HepG2 (cell line): ENCODE results near the gene KANK3. TPM values are rescaled to one million over a fixed set of nuclear protein-coding genes. Genes with fewer than 3 reads are reported as not detected.

Experiments used
- ATAC-seq: fragments of 200-7000 bp; cut with Tn5 transposase; 3 replicates; pipeline ENCODE4 v1.9.1; 2020; ENCODE audit warnings: mild to moderate bottlenecking, moderate library complexity
- BruUV-seq: library from RNA; stranded (reverse); fragments of 400-500 nt; replicated peaks from 2 replicates; lab custom pipeline; 2021; lab: Mats Ljungman, UMichigan
- CTCF ChIA-PET: fragments of 300-600 bp; formaldehyde crosslinking; extraction: SDS; loops from one replicate; lab custom pipeline; 2021; ENCODE audit warnings: low total read pairs, inconsistent platforms, low intra/inter-chr PET ratio; lab: Yijun Ruan, JAX
- POLR2A ChIA-PET: fragments of 350-600 bp; sonication (Branson Sonifier 250); formaldehyde crosslinking; loops from one replicate; lab custom pipeline; 2020; ENCODE audit warnings: antibody characterized with exemption, inconsistent platforms; lab: Yijun Ruan, JAX
- DNase-seq: peaks from one replicate; pipeline ENCODE4 v3.0.0-alpha.2; 2015; ENCODE audit warnings: low spot score
- FAIRE-seq: peaks from 3 replicates; lab custom pipeline; 2011; peaks lifted over from hg19 to GRCh38; lab: Jason Lieb, UNC
- H2AFZ ChIP-seq: one replicate; pipeline ENCODE4 v1.6.1; 2011; ENCODE audit warnings: low read length, inconsistent platforms
- H3K27ac ChIP-seq: fragments of 300-600 bp; 3 replicates; pipeline ENCODE4 v1.8.0; 2011; ENCODE audit warnings: mixed run types, mild to moderate bottlenecking, mixed read lengths, low read length, inconsistent platforms; ENCODE audit not compliant: insufficient read depth; ENCODE audit errors: extremely low read length
- H3K27me3 ChIP-seq, 2 experiments: fragments of 200-600 bp in 1 of 2; 2 replicates in 1 of 2; 3 replicates in 1 of 2; pipeline versions ENCODE4 v1.6.0 to v1.8.0; 2011; ENCODE audit warnings: low read length in 2 of 2, mild to moderate bottlenecking in 2 of 2, moderate library complexity in 2 of 2, inconsistent platforms in 1 of 2; ENCODE audit not compliant: insufficient read depth in 2 of 2, control insufficient read depth in 1 of 2
- H3K36me3 ChIP-seq, 2 experiments: fragments of 200-600 bp in 1 of 2; replicated peaks in 1 of 2; 2 replicates in 1 of 2; 3 replicates in 1 of 2; pipeline versions ENCODE4 v1.5.1 to v1.8.0; 2011; ENCODE audit warnings: low read length in 2 of 2, inconsistent platforms in 1 of 2; ENCODE audit not compliant: insufficient read depth in 2 of 2, control insufficient read depth in 1 of 2
- H3K4me1 ChIP-seq: 2 replicates; pipeline ENCODE4 v1.5.1; 2012; ENCODE audit warnings: low read length, inconsistent platforms; ENCODE audit not compliant: insufficient read depth
- H3K4me2 ChIP-seq: 2 replicates; pipeline ENCODE4 v1.6.0; 2011; ENCODE audit warnings: low read depth, low read length, inconsistent platforms
- H3K4me3 ChIP-seq, 3 experiments: fragments of 200-600 bp in 1 of 3; sonication (generic), shearing (Covaris generic) in 1 of 3; replicated peaks in 1 of 3; 2 replicates each; pipeline ENCODE4 v1.5.1; 2011 to 2016; ENCODE audit warnings: low read length in 3 of 3, inconsistent platforms in 2 of 3, low read depth in 2 of 3, mild to moderate bottlenecking in 2 of 3, control low read depth in 1 of 3, mixed read lengths in 1 of 3; ENCODE audit not compliant: insufficient read depth in 1 of 3
- H3K79me2 ChIP-seq: one replicate; pipeline ENCODE4 v1.6.1; 2011; ENCODE audit warnings: low read length, inconsistent platforms; ENCODE audit not compliant: insufficient read depth
- H3K9ac ChIP-seq: 2 replicates; pipeline ENCODE4 v1.6.0; 2011; ENCODE audit warnings: mild to moderate bottlenecking, low read depth, low read length, inconsistent platforms; ENCODE audit not compliant: insufficient read depth
- H3K9me3 ChIP-seq: 2 replicates; pipeline ENCODE4 v1.5.1; 2012; ENCODE audit warnings: mild to moderate bottlenecking, low read length
- H4K20me1 ChIP-seq: 2 replicates; pipeline ENCODE4 v1.6.0; 2011; ENCODE audit warnings: inconsistent platforms, mild to moderate bottlenecking, low read length, moderate library complexity; ENCODE audit not compliant: insufficient read depth
- ATM ChIP-seq: fragments of 450-650 bp; IDR thresholded peaks from 2 replicates; pipeline ENCODE4 v1.7.1; 2017; ENCODE audit warnings: mild to moderate bottlenecking, borderline replicate concordance
- ELF3 ChIP-seq: IDR thresholded peaks from 2 replicates; pipeline ENCODE4 v1.6.1; 2016; ENCODE audit warnings: missing genetic modification reagents, missing compliant biosample characterization
- HOXA3 ChIP-seq: sonication (generic); formaldehyde crosslinking; IDR thresholded peaks from 2 replicates; pipeline ENCODE4 v1.5.0; 2020; ENCODE audit warnings: missing genetic modification reagents
- NCOR1 ChIP-seq: fragments of 200-600 bp; sonication (generic); IDR thresholded peaks from 2 replicates; pipeline ENCODE4 v1.7.0; 2017; ENCODE audit warnings: antibody characterized with exemption, low read length, borderline replicate concordance
- POLR2A ChIP-seq, 2 experiments: IDR thresholded peaks; 2 replicates each; pipeline ENCODE4 v1.6.1; 2011; ENCODE audit warnings: low read depth in 2 of 2, low read length in 2 of 2, mild to moderate bottlenecking in 1 of 2, moderate library complexity in 1 of 2; ENCODE audit not compliant: insufficient read depth in 1 of 2
- POLR2AphosphoS5 ChIP-seq: IDR thresholded peaks from 2 replicates; pipeline ENCODE4 v1.6.1; 2012; ENCODE audit warnings: low read depth, low read length
- TIGD3 ChIP-seq: sonication (generic); formaldehyde crosslinking; IDR thresholded peaks from 2 replicates; pipeline ENCODE4 v1.5.1; 2020; ENCODE audit warnings: mild to moderate bottlenecking, missing genetic modification reagents, borderline replicate concordance
- ZSCAN9 ChIP-seq: IDR thresholded peaks from 2 replicates; pipeline ENCODE4 v1.6.1; 2016; ENCODE audit warnings: borderline replicate concordance
- WGBS: methylation state at CpG from one replicate; pipeline ENCODE4 v1.1.6; 2017; ENCODE audit warnings: low lambda C conversion rate; 5-methylcytosine and 5-hydroxymethylcytosine counted together
- in situ Hi-C: cut with HindIII; loops from 2 replicates; pipeline ENCODE4 v1.10.0; 2017; ENCODE audit warnings: low pct_unique_long_range_greater_than_20kb; ENCODE audit not compliant: extremely low pct_ligation_motif_present
- intact Hi-C: fragments of 100-400 bp; cut with micrococcal nuclease; formaldehyde crosslinking; loops from one replicate; pipeline ENCODE4 v1.10.0; 2022; ENCODE audit not compliant: unreplicated experiment
- polyA plus RNA-seq, 8 experiments: library from polyadenylated mRNA; depleted of rRNA in 3 of 8; stranded (reverse) in 7 of 8; unstranded in 1 of 8; fragments of >200 nt; fragmentation: Illumina TruSeq in 4 of 8; extraction: Trizol in 4 of 8; gene quantifications; 2 replicates each; pipeline versions ENCODE4 v1.2.1 to v1.2.3, GENCODE V29; 2011 to 2016; ENCODE audit warnings: low read depth in 4 of 8, missing spikeins in 1 of 8, mixed read lengths in 1 of 8; ENCODE audit not compliant: insufficient read depth in 1 of 8
- total RNA-seq, 5 experiments: library from RNA; depleted of rRNA; stranded (reverse); fragments of >200 nt; fragmentation: Illumina TruSeq; extraction: Trizol; gene quantifications; 2 replicates each; pipeline ENCODE4 v1.2.3, GENCODE V29; 2016; ENCODE audit warnings: low read depth in 1 of 5
- TF ChIP-seq, protein P1 (sequence below): sonication (generic); formaldehyde crosslinking; IDR thresholded peaks from 2 replicates; pipeline ENCODE4 v1.4.0; 2020; ENCODE audit warnings: missing genetic modification reagents

KANK3 gene
- total and polyA plus RNA-seq, 2 of the 13 experiments (the other 11 are each of a cell fraction or from before 2014, with no cell fraction given), result 0.15 to 0.20 TPM

DNA sequence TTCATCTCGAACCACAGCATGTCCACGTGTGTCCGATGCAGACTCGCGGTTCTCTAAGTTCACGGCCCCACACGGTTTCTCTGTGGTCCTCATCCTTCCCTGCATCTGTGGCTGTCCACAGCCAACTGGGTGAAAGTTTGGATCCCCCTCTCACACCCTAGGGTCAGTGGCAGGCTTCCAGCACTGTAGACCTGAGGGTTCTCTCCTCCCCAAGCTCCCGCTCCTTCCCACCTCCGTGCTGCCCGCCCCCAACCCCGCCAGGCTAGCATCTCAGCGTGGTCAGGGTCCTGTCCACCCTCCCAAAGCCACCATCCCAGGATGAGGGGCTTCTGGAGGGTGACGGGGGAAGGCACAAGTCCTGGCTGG lies 23.9 kb upstream of the KANK3 start:
- H4K20me1 ChIP-seq, result no peaks in the 10 kb centered on the region
- no peak for DNase-seq
- peak overlapping the region; percentile 28; the same call in 1 of the 2 replicates for H3K4me2 ChIP-seq
- no peak for ATAC-seq
- BruUV-seq, result no TSS peak
- H3K4me1 ChIP-seq, result peaks cover 70% of the 10 kb centered on the region
- intact Hi-C loops (no loop called here), in situ Hi-C loops (no loop called here)
- H3K27ac ChIP-seq, result no peak overlapping the region
- TF ChIP-seq TIGD3 (CRISPR knock-in tag) (no peak), NCOR1 (no peak), POLR2A (IDR thresholded peaks at IDR 0.05; ENCODE audit: insufficient read depth in 1 of 2, low read depth in 2 of 2, low read length in 2 of 2) (peak in 1 of 2 experiments; percentile 11; a peak in 1 of 4 replicates), HOXA3 (CRISPR knock-in tag) (no peak), ATM (no peak), POLR2AphosphoS5 (0 out of 2 replicates have a peak, but pooled peaks have one; percentile 3), ELF3 (CRISPR knock-in tag) (no peak), ZSCAN9 (no peak)
- TF ChIP-seq, protein P1, sequence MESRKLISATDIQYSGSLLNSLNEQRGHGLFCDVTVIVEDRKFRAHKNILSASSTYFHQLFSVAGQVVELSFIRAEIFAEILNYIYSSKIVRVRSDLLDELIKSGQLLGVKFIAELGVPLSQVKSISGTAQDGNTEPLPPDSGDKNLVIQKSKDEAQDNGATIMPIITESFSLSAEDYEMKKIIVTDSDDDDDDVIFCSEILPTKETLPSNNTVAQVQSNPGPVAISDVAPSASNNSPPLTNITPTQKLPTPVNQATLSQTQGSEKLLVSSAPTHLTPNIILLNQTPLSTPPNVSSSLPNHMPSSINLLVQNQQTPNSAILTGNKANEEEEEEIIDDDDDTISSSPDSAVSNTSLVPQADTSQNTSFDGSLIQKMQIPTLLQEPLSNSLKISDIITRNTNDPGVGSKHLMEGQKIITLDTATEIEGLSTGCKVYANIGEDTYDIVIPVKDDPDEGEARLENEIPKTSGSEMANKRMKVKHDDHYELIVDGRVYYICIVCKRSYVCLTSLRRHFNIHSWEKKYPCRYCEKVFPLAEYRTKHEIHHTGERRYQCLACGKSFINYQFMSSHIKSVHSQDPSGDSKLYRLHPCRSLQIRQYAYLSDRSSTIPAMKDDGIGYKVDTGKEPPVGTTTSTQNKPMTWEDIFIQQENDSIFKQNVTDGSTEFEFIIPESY, result peak; percentile 47; the same call in 1 of the 2 replicates
- no peak overlapping the region for H2AFZ ChIP-seq
- peaks cover 0 to 3% of the 10 kb centered on the region in 2 experiments; a peak in 1 of 5 replicates for H3K27me3 ChIP-seq
- 88% methylated on average over 13 of the region's 13 CpGs for WGBS
- CTCF ChIA-PET, result no interaction called here
- H3K36me3 ChIP-seq, result peaks cover 0 to 5% of the 10 kb centered on the region in 2 experiments; a peak in 1 of 5 replicates
- no peak for FAIRE-seq
- no peaks in the 10 kb centered on the region for H3K9me3 ChIP-seq
- POLR2A ChIA-PET, result interaction anchor here (1.2 to 1.7 kb wide), 3 partner anchors 14 to 57 kb away, joined by 3 to 8 read pairs (median 4); partner anchors contain the start of gene RAB11B
- H3K9ac ChIP-seq, result no peak overlapping the region
- no peaks in the 10 kb centered on the region for H3K79me2 ChIP-seq
- H3K4me3 ChIP-seq, result no peak overlapping the region; a peak in 1 of 6 replicates
